SHP77 (cell line): Measurements from ENCODE around the gene CAMK4.
"Not testable (repeated sequence)": the region's sequence is repeated elsewhere in the genome, so short reads cannot be mapped to it uniquely, and the experiment has no call there.

Experiments
- DNase-seq, 2 experiments: peaks; one replicate each; lab custom pipeline; 2025; lab: John Stamatoyannopoulos, UW

CAMK4 gene

GRCh38 chr5:111383288-111383970, 159.2 kb downstream of the CAMK4 start:
- no peak for DNase-seq

GRCh38 chr5:111384220-111384619, 160.0 kb downstream of the CAMK4 start:
- no peak for DNase-seq

GRCh38 chr5:111385051-111385450, 160.9 kb downstream of the CAMK4 start:
- DNase-seq = no peak

- no peak for DNase-seq
Observed at GRCh38 chr5:111385970-111386831, 162.0 kb downstream of the CAMK4 start.

- DNase-seq = no peak
Observed at GRCh38 chr5:111386832-111387162, 162.6 kb downstream of the CAMK4 start.

GRCh38 chr5:111387361-111387760, 163.2 kb downstream of the CAMK4 start:
- DNase-seq = no peak

GRCh38 chr5:111389390-111390082, 165.4 kb downstream of the CAMK4 start:
- DNase-seq = no peak

GRCh38 chr5:111392181-111392580, 168.0 kb downstream of the CAMK4 start:
- DNase-seq = no peak

GRCh38 chr5:111394586-111394985, 170.4 kb downstream of the CAMK4 start:
- DNase-seq = no peak

GRCh38 chr5:111398013-111398412, 173.8 kb downstream of the CAMK4 start:
- no peak for DNase-seq

- no peak for DNase-seq
Observed at GRCh38 chr5:111399113-111399512, 174.9 kb downstream of the CAMK4 start.

- DNase-seq = no peak
Observed at GRCh38 chr5:111401906-111402305, 177.7 kb downstream of the CAMK4 start.

GRCh38 chr5:111404270-111404769, 180.1 kb downstream of the CAMK4 start:
- no peak for DNase-seq

GRCh38 chr5:111407562-111407961, 183.4 kb downstream of the CAMK4 start:
- DNase-seq = no peak

GRCh38 chr5:111408817-111409216, 184.6 kb downstream of the CAMK4 start:
- no peak for DNase-seq

- DNase-seq = not testable (repeated sequence)
Observed at GRCh38 chr5:111409266-111409665, 185.1 kb downstream of the CAMK4 start.

- DNase-seq = not testable (repeated sequence)
Observed at GRCh38 chr5:111410067-111410466, 185.9 kb downstream of the CAMK4 start.

GRCh38 chr5:111411301-111411700, 187.1 kb downstream of the CAMK4 start:
- DNase-seq = no peak

- no peak for DNase-seq
Observed at GRCh38 chr5:111412593-111412992, 188.4 kb downstream of the CAMK4 start.

- DNase-seq = no peak
Observed at GRCh38 chr5:111415053-111415452, 190.9 kb downstream of the CAMK4 start.

- no peak for DNase-seq
Observed at GRCh38 chr5:111422245-111422644, 198.1 kb downstream of the CAMK4 start.
